ENCODE data around the gene TFAP2C.

DNA sequence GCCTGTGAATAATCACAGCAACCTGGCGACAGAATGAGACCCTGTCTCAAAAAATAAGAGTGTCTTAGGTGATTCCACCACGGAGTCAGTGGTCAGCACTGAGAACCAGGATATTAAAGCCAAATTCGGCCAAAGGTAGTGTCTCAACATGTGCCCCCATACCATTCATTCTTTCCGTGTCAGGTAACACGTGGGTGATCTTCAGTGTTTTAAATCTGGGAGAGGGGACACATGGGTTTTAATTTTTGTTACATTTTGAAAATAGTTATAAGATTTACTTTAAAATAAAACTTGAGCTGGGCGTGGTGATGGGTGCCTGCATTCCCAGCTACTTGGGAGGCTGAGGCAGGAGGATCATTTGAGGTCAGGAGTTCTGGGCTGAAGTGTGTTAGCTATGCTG is 59.0 kb downstream of the TFAP2C start:
- TF ChIP-seq SNAI2 (CRISPR knock-in tag; IDR thresholded peaks at IDR 0.05) (no peak), PATZ1 (CRISPR knock-in tag; IDR thresholded peaks at IDR 0.05; ENCODE audit: borderline replicate concordance) (no peak)
- TF ChIP-seq, protein P1, sequence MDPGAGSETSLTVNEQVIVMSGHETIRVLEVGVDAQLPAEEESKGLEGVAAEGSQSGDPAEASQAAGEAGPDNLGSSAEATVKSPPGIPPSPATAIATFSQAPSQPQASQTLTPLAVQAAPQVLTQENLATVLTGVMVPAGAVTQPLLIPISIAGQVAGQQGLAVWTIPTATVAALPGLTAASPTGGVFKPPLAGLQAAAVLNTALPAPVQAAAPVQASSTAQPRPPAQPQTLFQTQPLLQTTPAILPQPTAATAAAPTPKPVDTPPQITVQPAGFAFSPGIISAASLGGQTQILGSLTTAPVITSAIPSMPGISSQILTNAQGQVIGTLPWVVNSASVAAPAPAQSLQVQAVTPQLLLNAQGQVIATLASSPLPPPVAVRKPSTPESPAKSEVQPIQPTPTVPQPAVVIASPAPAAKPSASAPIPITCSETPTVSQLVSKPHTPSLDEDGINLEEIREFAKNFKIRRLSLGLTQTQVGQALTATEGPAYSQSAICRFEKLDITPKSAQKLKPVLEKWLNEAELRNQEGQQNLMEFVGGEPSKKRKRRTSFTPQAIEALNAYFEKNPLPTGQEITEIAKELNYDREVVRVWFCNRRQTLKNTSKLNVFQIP (CRISPR knock-in tag; IDR thresholded peaks at IDR 0.05; ENCODE audit: borderline replicate concordance, low read depth) = no peak
